GM19035 (cell line): ENCODE results near the gene LEFTY2.
"Not testable (repeated sequence)": the region's sequence is repeated elsewhere in the genome, so short reads cannot be mapped to it uniquely, and the experiment has no call there.

Experiments used
- ATAC-seq: cut with Tn5 transposase; IDR thresholded peaks from one replicate; pipeline ENCODE4 v1.9.1; 2021; ENCODE audit not compliant: unreplicated experiment

LEFTY2 gene

GRCh38 chr1:225931270-225932136, 9.5 kb downstream of the LEFTY2 start:
- ATAC-seq: no peak

DNA sequence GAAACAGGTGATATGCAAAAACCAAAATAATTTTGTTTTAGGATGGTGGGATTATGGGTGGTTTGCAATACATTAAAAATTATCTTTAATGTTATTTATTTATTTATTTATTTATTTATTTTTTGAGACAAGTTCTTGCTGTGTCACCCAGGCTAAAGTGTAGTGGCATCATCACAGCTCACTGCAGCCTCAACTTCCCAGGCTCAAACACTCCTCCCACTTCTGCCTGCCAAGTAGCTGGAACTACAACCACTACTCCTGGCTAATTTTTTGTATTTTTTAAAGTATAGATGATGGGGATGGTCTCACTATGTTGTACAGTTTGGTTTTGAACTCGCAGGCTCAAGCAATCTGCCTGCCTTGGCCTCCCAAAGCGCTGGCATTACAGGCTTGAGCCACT, 10.5 kb downstream of the LEFTY2 start:
- no peak for ATAC-seq

DNA sequence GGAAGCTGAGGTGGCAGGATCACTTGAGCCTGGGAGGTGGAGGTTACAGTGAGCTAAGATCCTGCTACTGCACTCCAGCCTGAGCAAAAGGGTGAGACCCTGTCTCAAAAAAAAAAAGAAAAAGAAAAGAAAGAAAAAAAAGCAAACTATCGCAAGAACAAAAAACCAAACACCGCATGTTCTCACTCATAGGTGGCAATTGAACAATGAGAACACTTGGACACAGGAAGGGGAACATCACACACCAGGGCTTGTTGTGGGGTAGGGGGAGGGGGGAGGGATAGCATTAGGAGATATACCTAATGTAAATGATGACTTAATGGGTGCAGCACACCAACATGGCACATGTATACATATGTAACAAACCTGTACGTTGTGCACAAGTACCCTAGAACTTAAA, 11.6 kb downstream of the LEFTY2 start:
- ATAC-seq: not testable (repeated sequence)

- no peak for ATAC-seq
These were observed 12.5 kb downstream of the LEFTY2 start for GRCh38 chr1:225928186-225929175.

DNA sequence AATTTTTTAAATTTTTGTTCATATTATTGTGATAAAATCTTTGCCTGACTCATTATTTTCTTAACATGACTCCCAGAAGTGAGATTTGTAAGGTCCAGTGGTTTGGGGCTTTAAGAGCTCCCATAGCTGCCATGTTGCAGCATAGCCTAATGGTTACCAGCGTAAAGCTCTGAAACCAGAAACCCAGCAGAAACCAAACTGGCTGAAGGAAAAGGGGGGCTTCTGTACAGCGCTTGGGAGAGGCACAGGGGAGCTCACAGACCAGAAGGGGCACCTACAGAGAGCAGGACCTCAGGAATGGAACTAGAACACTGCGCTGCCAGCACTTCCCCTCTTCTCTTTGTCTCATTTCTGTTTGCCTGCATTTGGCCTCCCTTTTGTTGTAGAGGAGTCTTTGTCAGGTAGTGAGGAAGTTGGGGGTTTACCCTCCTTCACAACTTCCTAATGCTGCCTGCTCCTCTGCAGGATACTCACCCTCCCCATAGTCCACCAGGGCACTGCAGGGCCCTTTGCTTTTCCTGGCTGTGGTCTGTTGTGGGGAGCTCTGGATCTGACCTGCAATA, 14.4 kb downstream of the LEFTY2 start:
- ATAC-seq: no peak

DNA sequence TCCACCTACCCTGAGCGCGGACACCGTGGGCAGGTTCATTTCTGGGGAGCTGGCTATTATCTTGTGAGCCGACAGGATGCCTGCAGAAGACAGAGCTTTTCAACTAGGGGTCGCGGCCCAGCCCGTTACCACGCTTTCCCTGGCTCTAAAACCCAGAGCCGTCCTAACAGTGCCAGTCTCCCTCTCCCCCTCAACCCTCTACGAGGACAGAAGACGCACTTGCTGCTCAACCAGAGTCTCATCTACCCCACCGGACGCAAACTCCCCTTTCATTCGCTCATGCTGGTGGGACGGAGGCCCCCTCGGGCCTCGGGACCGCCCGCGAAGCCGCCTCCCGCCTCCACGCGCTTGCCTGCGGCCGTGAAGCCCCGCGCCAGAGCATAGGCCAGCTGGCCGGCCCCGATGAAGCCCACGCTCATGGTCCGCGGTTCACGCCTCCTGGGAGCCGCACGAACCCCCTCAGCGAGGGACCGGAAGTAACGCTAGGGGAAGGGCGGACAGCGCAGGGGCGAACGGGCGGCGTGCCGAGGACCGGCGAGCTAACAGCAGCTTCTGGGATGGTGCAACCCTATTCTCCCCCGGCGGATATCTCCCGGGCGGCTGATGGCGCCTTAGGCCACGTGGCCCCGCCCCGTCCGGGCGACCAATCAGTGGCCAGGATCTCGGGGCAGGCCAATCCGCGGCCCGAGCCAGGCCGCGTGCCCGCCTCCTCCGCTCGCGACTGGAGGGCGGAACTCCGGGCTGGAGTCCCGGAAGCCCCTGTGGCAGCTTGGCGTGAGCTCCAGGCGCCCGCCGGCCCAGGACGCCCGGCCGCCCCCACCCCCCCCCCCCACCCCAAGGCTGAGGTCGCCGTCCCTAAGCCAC, 17.1 kb downstream of the LEFTY2 start, which contains the start of gene PYCR2:
PYCR2 (minus strand) TSS at position 559 of the 864 bp plus-strand sequence; CDS start at position 419, 140 bp downstream.
- ATAC-seq: peak; percentile 99

- no peak for ATAC-seq
These were observed 17.7 kb downstream of the LEFTY2 start for GRCh38 chr1:225923381-225923691.

DNA sequence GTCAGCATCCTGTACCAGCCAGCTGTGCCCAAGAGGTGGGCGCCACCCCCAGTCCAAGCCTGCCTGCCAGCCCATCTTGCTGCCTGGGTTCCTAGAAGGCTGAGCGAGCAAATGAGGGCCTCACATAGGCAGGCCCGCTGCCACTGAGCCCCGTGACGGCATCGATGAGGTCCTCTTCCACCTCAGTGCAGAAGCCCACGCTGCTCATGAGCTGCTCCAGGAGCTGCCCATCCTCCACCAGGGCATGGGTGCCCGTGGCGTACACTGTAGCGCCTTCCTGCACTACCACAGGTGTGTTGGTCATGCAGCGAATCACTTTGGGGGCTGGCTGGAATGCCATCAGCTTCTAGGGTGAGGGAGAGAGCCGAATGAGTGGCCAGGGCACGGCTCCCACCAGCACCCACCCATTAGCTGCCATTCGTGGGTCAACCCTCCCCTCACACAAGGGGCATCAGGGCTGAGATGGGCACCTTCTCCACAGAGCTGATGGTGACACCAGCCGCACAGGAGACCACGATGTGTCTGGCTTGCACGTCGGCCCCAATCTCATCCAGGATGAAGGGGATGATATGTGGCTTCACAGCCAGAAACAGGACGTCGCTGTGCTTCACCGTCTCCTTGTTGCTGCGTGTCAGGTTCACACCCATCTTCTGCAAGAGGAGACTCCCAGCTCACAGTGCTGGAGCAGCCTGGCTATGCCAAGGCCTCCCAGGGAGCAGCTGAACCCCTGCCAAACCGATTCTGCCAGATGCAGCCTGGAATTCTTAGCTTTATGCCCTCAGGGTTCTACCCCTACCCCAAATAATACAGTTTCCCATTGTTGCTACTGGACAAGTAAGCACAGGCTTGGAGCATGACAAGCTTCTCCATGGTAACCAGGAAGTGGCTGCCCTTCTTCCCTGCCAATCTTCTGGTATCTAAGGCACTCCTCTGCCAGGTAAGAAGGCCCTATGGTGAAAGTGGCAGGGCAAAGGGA, 19.0 kb downstream of the LEFTY2 start:
- ATAC-seq: no peak

DNA sequence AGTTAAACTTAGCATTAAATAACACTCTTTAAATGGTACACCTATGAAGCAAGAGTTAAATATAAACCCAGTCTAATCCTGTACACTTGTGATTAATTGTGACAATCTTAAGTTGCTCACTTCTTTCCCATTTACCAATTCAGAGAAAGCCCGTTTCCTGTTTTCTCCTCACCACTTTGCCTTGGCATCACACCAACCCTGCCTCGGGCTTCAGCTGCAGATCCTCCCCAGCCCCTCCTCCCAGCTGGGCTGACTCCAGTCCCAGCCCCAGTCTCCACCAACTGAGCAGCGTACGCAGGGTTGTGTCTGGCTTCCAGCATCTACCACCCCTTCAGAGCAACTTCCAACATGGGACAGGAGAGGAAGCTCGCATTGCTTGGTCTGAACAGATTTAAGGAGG, 21.1 kb downstream of the LEFTY2 start:
- ATAC-seq: no peak

DNA sequence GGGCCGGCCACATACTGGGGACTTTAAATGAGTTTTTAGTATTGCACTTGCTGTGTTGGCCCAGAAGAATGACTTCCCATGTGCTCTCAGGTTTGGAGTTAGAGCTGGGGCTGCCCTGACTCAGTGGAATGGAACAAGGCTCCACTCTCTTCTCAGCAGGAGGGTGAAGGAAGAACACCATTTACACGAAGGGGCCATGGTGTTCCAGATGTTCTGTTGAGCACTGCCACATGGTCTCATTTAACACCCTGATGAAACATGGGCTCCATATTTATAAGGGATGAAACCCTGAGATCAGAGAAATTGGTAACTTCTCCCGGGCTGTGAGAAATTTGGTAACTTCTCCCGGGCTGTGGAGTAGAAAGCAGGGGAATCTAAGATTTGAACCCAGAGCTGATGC, 22.7 kb downstream of the LEFTY2 start:
- ATAC-seq: no peak

- no peak for ATAC-seq
These were observed 23.5 kb downstream of the LEFTY2 start for GRCh38 chr1:225917536-225917935.

DNA sequence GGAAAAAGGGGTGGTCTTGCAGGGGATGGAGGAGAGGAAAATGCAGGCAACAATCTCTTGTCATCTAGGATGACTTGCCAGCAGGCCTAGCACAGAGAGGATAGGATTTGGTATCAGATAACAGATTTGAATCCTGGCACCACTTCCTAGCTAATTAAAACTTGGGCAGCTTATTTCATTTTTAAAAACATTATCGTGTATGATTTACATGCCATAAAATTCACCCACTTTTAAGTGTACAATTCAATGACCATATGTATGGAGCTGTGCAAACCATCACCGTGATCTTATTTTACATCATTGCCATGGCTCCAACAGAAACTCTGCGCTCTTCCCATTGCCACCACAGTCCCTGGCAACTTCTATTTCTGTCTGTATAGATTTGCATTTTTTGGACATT, 23.9 kb downstream of the LEFTY2 start:
- no peak for ATAC-seq

GRCh38 chr1:225915538-225915991, 25.5 kb downstream of the LEFTY2 start:
- no peak for ATAC-seq

GRCh38 chr1:225914947-225915346, 26.1 kb downstream of the LEFTY2 start:
- ATAC-seq: no peak

- no peak for ATAC-seq
These were observed 26.6 kb downstream of the LEFTY2 start for GRCh38 chr1:225914391-225914790.

DNA sequence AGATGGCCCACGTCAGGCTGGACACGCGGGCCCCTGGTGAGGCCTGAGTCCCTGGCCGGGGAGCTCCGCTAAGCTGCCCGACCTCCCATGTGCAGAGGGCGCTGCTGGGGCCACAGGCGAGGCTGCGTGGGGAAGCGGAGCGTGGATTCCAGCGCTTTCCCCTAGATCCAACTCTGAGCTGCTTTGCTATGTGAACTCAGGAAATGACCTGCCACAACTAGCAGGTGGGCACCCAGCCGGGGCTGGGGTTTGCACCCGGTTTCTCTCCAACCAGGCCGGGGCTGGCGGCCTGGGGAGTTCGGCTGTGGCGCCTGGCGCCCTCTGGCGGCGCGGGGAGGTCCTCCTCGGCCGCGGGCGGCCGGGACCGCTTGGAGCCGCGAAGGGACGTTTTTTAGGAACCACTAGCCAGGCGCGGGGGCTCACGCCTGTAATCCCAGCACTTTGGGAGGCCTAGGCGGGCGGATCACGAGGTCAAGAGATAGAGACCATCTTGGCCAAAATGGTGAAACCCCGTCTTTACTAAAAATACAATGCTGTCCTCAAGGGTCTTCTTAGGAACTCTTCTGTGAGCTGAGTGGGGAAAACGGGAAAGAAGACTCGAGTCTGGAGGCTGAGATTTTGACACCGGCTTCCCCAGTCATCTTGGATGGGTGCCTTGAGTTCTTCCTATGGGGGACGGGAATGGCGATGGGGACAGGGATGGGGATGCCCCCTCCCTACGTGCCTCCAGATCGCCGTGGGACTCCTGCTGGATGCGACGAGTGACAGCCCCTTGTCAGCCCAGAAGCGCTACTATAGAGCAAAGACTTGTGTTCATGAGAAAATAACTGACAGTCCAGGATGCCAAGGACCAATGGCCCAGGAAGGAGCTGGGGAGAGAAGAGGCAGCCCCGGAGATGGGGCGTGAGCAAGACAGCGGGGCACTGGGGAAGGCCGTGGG, 29.6 kb downstream of the LEFTY2 start:
- ATAC-seq: peak; percentile 79

- no peak for ATAC-seq
These were observed 31.5 kb downstream of the LEFTY2 start for GRCh38 chr1:225909477-225909876.

- no peak for ATAC-seq
These were observed 32.2 kb downstream of the LEFTY2 start for GRCh38 chr1:225908773-225909172.
